H9 (cell line): Measurements from ENCODE around the gene RPL39L. TPM values are rescaled to one million over a fixed set of nuclear protein-coding genes. Genes with fewer than 3 reads are reported as not detected.

Experiments used
- DNase-seq: peaks from one replicate; pipeline ENCODE4 v3.0.0-alpha.2; 2017
- H2AFZ ChIP-seq: one replicate; pipeline ENCODE4 v1.6.1; 2013; ENCODE audit warnings: mild to moderate bottlenecking, low read length, control low read depth, moderate library complexity
- H2AK5ac ChIP-seq: 2 replicates; pipeline ENCODE4 v1.6.1; 2013; ENCODE audit warnings: low read length, control low read depth, mixed read lengths; ENCODE audit not compliant: insufficient read length
- H2BK120ac ChIP-seq: one replicate; pipeline ENCODE4 v1.6.1; 2013; ENCODE audit warnings: low read depth, mild to moderate bottlenecking, low read length, control low read depth, inconsistent platforms; ENCODE audit not compliant: poor library complexity, severe bottlenecking
- H2BK12ac ChIP-seq: 2 replicates; pipeline ENCODE4 v1.6.1; 2013; ENCODE audit warnings: low read length, control low read depth, mixed read lengths, low read depth; ENCODE audit not compliant: insufficient read length
- H2BK15ac ChIP-seq: 2 replicates; pipeline ENCODE4 v1.6.1; 2013; ENCODE audit warnings: low read depth, low read length, control low read depth
- H2BK20ac ChIP-seq: one replicate; pipeline ENCODE4 v1.6.1; 2013; ENCODE audit warnings: low read depth, mild to moderate bottlenecking, low read length, control low read depth, inconsistent platforms; ENCODE audit not compliant: poor library complexity, severe bottlenecking
- H2BK5ac ChIP-seq: 2 replicates; pipeline ENCODE4 v1.6.1; 2013; ENCODE audit warnings: low read length, control low read depth, mixed read lengths; ENCODE audit not compliant: insufficient read length
- H3K14ac ChIP-seq: 2 replicates; pipeline ENCODE4 v1.6.1; 2013; ENCODE audit warnings: low read length, control low read depth; ENCODE audit not compliant: insufficient read depth
- H3K18ac ChIP-seq: 2 replicates; pipeline ENCODE4 v1.6.1; 2013; ENCODE audit warnings: low read depth, mild to moderate bottlenecking, mixed read lengths, low read length, control low read depth; ENCODE audit not compliant: insufficient read length
- H3K23ac ChIP-seq: 2 replicates; pipeline ENCODE4 v1.6.1; 2013; ENCODE audit warnings: low read length, control low read depth, mixed read lengths, low read depth; ENCODE audit not compliant: insufficient read length
- H3K23me2 ChIP-seq: 2 replicates; pipeline ENCODE4 v1.6.1; 2013; ENCODE audit warnings: low read depth, mild to moderate bottlenecking, mixed read lengths, low read length, control low read depth; ENCODE audit not compliant: insufficient read length, poor library complexity, severe bottlenecking
- H3K27ac ChIP-seq: 2 replicates; pipeline ENCODE4 v1.5.1; 2013; ENCODE audit warnings: low read length, control low read depth, mixed read lengths, low read depth; ENCODE audit not compliant: insufficient read length
- H3K27me3 ChIP-seq: 2 replicates; pipeline ENCODE4 v1.6.1; 2013; ENCODE audit warnings: low read length, control low read depth, inconsistent platforms; ENCODE audit not compliant: insufficient read depth
- H3K4ac ChIP-seq: 2 replicates; pipeline ENCODE4 v1.6.1; 2013; ENCODE audit warnings: low read depth, mild to moderate bottlenecking, control low read depth, inconsistent platforms, low read length, moderate library complexity
- H3K4me1 ChIP-seq: 2 replicates; pipeline ENCODE4 v1.6.1; 2013; ENCODE audit warnings: low read length, control low read depth, inconsistent platforms; ENCODE audit not compliant: insufficient read depth
- H3K4me2 ChIP-seq: 2 replicates; pipeline ENCODE4 v1.6.1; 2013; ENCODE audit warnings: low read length, control low read depth, mixed read lengths; ENCODE audit not compliant: insufficient read length, insufficient read depth
- H3K56ac ChIP-seq: 2 replicates; pipeline ENCODE4 v1.6.1; 2013; ENCODE audit warnings: low read depth, mild to moderate bottlenecking, mixed read lengths, low read length, control low read depth; ENCODE audit not compliant: insufficient read length
- H3K79me1 ChIP-seq: 2 replicates; pipeline ENCODE4 v1.6.1; 2013; ENCODE audit warnings: low read depth, mild to moderate bottlenecking, moderate library complexity, low read length, control low read depth, inconsistent platforms; ENCODE audit not compliant: insufficient read depth, poor library complexity, severe bottlenecking
- H3K79me2 ChIP-seq: 2 replicates; pipeline ENCODE4 v1.6.1; 2013; ENCODE audit warnings: low read length, control low read depth, inconsistent platforms; ENCODE audit not compliant: insufficient read depth
- H3K9ac ChIP-seq: 2 replicates; pipeline ENCODE4 v1.6.1; 2013; ENCODE audit warnings: low read length, control low read depth, mixed read lengths; ENCODE audit not compliant: insufficient read length; ENCODE audit errors: extremely low read depth
- H3K9me3 ChIP-seq: one replicate; pipeline ENCODE4 v1.6.1; 2013; ENCODE audit warnings: low read depth, low read length, inconsistent platforms; ENCODE audit not compliant: control insufficient read depth
- H3T11ph ChIP-seq: one replicate; pipeline ENCODE4 v1.6.1; 2013; ENCODE audit warnings: mild to moderate bottlenecking, low read length, control low read depth, inconsistent platforms
- H4K20me1 ChIP-seq: one replicate; pipeline ENCODE4 v1.6.1; 2013; ENCODE audit not compliant: control insufficient read depth, insufficient read length, insufficient read depth
- H4K5ac ChIP-seq: 2 replicates; pipeline ENCODE4 v1.6.1; 2013; ENCODE audit warnings: low read depth, mild to moderate bottlenecking, mixed read lengths, low read length, control low read depth; ENCODE audit not compliant: insufficient read length
- H4K8ac ChIP-seq: replicated peaks from 2 replicates; pipeline ENCODE4 v1.6.1; 2013; ENCODE audit warnings: low read length, control low read depth, mixed read lengths, low read depth; ENCODE audit not compliant: insufficient read length
- H4K91ac ChIP-seq: 2 replicates; pipeline ENCODE4 v1.6.1; 2013; ENCODE audit warnings: low read depth, mild to moderate bottlenecking, moderate library complexity, mixed read lengths, low read length, control low read depth; ENCODE audit not compliant: insufficient read length
- H3K27ac Mint-ChIP-seq, 3 experiments: 2 replicates in 2 of 3; 3 replicates in 1 of 3; pipeline ENCODE4 v1.8.0; 2020 to 2021; ENCODE audit warnings: mixed read lengths in 3 of 3, mild to moderate bottlenecking in 1 of 3, moderate library complexity in 1 of 3
- H3K27me3 Mint-ChIP-seq: 2 replicates; pipeline ENCODE4 v1.8.0; 2021; ENCODE audit warnings: low read depth, mild to moderate bottlenecking, moderate library complexity, mixed read lengths
- H3K36me3 Mint-ChIP-seq, 3 experiments: 2 replicates in 2 of 3; 3 replicates in 1 of 3; pipeline ENCODE4 v1.8.0; 2020 to 2021; ENCODE audit warnings: low read depth in 3 of 3, mixed read lengths in 3 of 3; ENCODE audit not compliant: insufficient read depth in 1 of 3
- H3K4me1 Mint-ChIP-seq, 2 experiments: 2 replicates each; pipeline ENCODE4 v1.8.0; 2020; ENCODE audit warnings: mixed read lengths in 2 of 2
- H3K4me3 Mint-ChIP-seq, 2 experiments: 2 replicates in 1 of 2; 3 replicates in 1 of 2; pipeline ENCODE4 v1.8.0; 2020 to 2021; ENCODE audit warnings: mild to moderate bottlenecking in 2 of 2, mixed read lengths in 2 of 2, moderate library complexity in 1 of 2
- H3K9me3 Mint-ChIP-seq, 2 experiments: 2 replicates in 1 of 2; 3 replicates in 1 of 2; pipeline ENCODE4 v1.8.0; 2020; ENCODE audit warnings: mild to moderate bottlenecking in 2 of 2, mixed read lengths in 2 of 2, moderate library complexity in 1 of 2
- CTCF ChIP-seq: fragments of 200-600 bp; sonication (generic); conservative IDR thresholded peaks from 3 replicates; pipeline ENCODE4 v1.8.0; 2021; ENCODE audit warnings: antibody characterized with exemption, mild to moderate bottlenecking
- WGBS: extraction: QIAGEN DNeasy Blood & Tissue Kit; methylation state at CpG from one replicate; pipeline ENCODE4 v1.1.7; 2013; ENCODE audit warnings: missing lambda C conversion rate, low lambda C conversion rate, mixed read lengths; ENCODE audit not compliant: insufficient read length; ENCODE audit errors: extremely low coverage; 5-methylcytosine and 5-hydroxymethylcytosine counted together
- total RNA-seq: library from RNA; stranded (reverse); gene quantifications from 2 replicates; pipeline ENCODE4 v1.2.1, GENCODE V29; 2021

Gene RPL39L
- total RNA-seq, 1 experiment from 2014 or later = 71.7 TPM

- no peak overlapping the region for H4K8ac ChIP-seq
- no peak overlapping the region for H3K14ac ChIP-seq
- H2BK15ac ChIP-seq = no peak overlapping the region
- H2BK120ac ChIP-seq = no peak overlapping the region
- H3K27ac ChIP-seq = no peak overlapping the region
- H3K4ac ChIP-seq = no peak overlapping the region
- H2BK20ac ChIP-seq = no peak overlapping the region
- no peak overlapping the region for H3K56ac ChIP-seq
- no peak overlapping the region for H4K5ac ChIP-seq
- Mint-ChIP-seq H3K36me3 (peaks cover 50 to 75% (median 51%) of the 10 kb centered on the region in 3 experiments), H3K27ac (no peak overlapping the region), H3K4me1 (peaks cover 0 to 2% of the 10 kb centered on the region in 2 experiments; a peak in 1 of 4 replicates), H3K4me3 (no peak overlapping the region), H3K27me3 (no peaks in the 10 kb centered on the region), H3K9me3 (peaks cover 5 to 12% of the 10 kb centered on the region in 2 experiments; a peak in 4 of 5 replicates)
- WGBS = no CpG with 5 or more reads among the region's 3 CpGs
- H2AK5ac ChIP-seq = no peak overlapping the region
- no peaks in the 10 kb centered on the region for H3K9me3 ChIP-seq
- no peaks in the 10 kb centered on the region for H3K23me2 ChIP-seq
- H3K9ac ChIP-seq = no peak overlapping the region
- no peaks in the 10 kb centered on the region for H4K20me1 ChIP-seq
- H4K91ac ChIP-seq = no peak overlapping the region
- H2BK5ac ChIP-seq = no peak overlapping the region
- H2BK12ac ChIP-seq = no peak overlapping the region
- no peaks in the 10 kb centered on the region for H3K4me1 ChIP-seq
- DNase-seq = no peak
- no peaks in the 10 kb centered on the region for H3K79me2 ChIP-seq
- H3K23ac ChIP-seq = no peak overlapping the region
- no peak overlapping the region for H3T11ph ChIP-seq
- no peak overlapping the region for H2AFZ ChIP-seq
- no peak for TF ChIP-seq CTCF
- no peak overlapping the region for H3K4me2 ChIP-seq
- H3K79me1 ChIP-seq = no peaks in the 10 kb centered on the region
- H3K27me3 ChIP-seq = no peaks in the 10 kb centered on the region
- no peak overlapping the region for H3K18ac ChIP-seq
Observed at GRCh38 chr3:187131981-187132380, 7.3 kb downstream of the RPL39L start.
